Measurements from ENCODE around the gene HBP1. TPM values are rescaled to one million over a fixed set of nuclear protein-coding genes. Genes with fewer than 3 reads are reported as not detected.
A peak's percentile ranks its signal among the peaks of the same experiment; 100 is the strongest.

The HBP1 gene
- total and polyA plus RNA-seq, 3 experiments from 2014 or later, result 17.2 to 52.3 (median 17.6) TPM

DNA sequence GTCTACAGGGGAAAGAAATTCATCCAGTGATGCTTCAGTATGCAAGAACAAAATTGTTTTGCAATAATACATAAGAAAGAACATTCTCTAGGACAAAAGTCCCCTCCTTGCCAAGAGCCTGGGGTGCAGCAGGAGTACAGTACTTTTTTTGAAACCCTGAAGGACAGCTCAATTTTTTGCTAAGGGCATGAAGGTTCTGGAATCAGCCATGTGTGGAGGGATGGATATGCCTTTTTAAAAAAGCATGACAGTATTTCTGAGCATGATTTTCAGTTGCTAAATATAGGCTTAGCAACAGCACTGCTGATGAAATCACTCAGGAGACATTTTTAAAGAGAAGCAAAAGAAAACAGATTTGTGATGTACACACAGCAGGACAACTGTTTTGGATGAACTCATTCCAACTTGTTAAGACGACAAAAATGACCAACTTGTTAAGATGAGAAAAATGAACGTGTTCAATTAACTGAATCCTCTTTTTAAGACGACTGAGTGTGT, 39.3 kb downstream of the HBP1 start:
- Mint-ChIP-seq H3K9me3 (no peaks in the 10 kb centered on the region), H3K36me3 (peaks cover 22 to 87% (median 22%) of the 10 kb centered on the region in 3 donors), H3K4me1 (no peaks in the 10 kb centered on the region), H3K27me3 (no peaks in the 10 kb centered on the region), H3K4me3 (no peak overlapping the region), H3K27ac (peak overlapping the region in 3 of 8 donors; percentile 13 to 56 (median 26))
- Histone ChIP-seq H3K27me3 (ENCODE audit: insufficient read depth, low read length, poor library complexity, severe bottlenecking) (no peaks in the 10 kb centered on the region), H3K9me3 (ENCODE audit: low read length) (no peaks in the 10 kb centered on the region), H3K36me3 (ENCODE audit: insufficient read depth, low read length) (peaks cover 12% of the 10 kb centered on the region), H3K4me3 (ENCODE audit: low read length) (no peak overlapping the region), H3K27ac (ENCODE audit: low read depth, low read length) (no peak overlapping the region), H3K4me1 (ENCODE audit: insufficient read depth, low read length) (no peaks in the 10 kb centered on the region)
- ChIA-PET CTCF (no interaction called here), POLR2A (interaction anchor here (0.8 kb wide), 1 partner anchor 39 kb away, joined by 4 read pairs; the partner anchor contains the start of gene HBP1)
- DNase-seq, result no peak

- POLR2A ChIA-PET, result interaction anchor here (0.8 kb wide), 1 partner anchor 40 kb away, joined by 4 read pairs; the partner anchor contains the start of gene HBP1
- Mint-ChIP-seq H3K4me1 (no peaks in the 10 kb centered on the region), H3K4me3 (no peak overlapping the region), H3K36me3 (peaks cover 22 to 88% (median 24%) of the 10 kb centered on the region in 3 donors), H3K27ac (peak overlapping the region in 1 of 8 donors; percentile 10), H3K27me3 (no peaks in the 10 kb centered on the region), H3K9me3 (peaks cover 0 to 3% (median under 1%) of the 10 kb centered on the region in 5 donors)
- no peaks in the 10 kb centered on the region for H3K27me3 ChIP-seq (ENCODE audit: insufficient read depth, low read length, poor library complexity, severe bottlenecking)
- peaks cover 11% of the 10 kb centered on the region for H3K36me3 ChIP-seq (ENCODE audit: insufficient read depth, low read length)
- H3K4me1 ChIP-seq (ENCODE audit: insufficient read depth, low read length), result no peaks in the 10 kb centered on the region
- H3K27ac ChIP-seq (ENCODE audit: low read depth, low read length), result no peak overlapping the region
- H3K4me3 ChIP-seq (ENCODE audit: low read length), result no peak overlapping the region
- no peak for DNase-seq
- CTCF ChIA-PET, result no interaction called here
- no peaks in the 10 kb centered on the region for H3K9me3 ChIP-seq (ENCODE audit: low read length)
Measured at GRCh38 chr7:107208563-107208962, 39.8 kb downstream of the HBP1 start.

DNA sequence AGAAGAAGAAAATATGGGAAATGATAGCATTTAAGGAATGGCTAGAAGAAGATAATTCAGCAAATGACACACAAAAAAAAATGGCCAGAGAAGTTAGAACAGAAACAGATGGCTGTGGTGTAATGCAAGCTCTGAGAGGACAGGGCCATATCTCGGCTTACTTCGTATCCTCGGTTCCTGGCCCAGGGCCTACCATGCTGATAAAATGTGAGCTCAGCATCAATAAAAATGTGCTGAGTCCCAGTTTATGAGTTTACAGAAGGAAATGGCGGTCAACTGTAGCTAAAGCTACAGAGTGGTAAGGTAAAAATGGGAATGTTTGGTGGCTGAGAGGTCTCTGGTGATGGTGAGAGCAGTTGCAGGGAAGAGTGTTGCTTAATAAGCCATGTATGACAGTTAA, 40.8 kb downstream of the HBP1 start:
- Mint-ChIP-seq H3K36me3 (peaks cover 19 to 82% (median 26%) of the 10 kb centered on the region in 3 donors), H3K4me3 (no peak overlapping the region), H3K9me3 (peaks cover 0 to 10% (median 6%) of the 10 kb centered on the region in 5 donors), H3K27me3 (no peaks in the 10 kb centered on the region), H3K27ac (peak overlapping the region in 6 of 8 donors; percentile 5 to 82 (median 57)), H3K4me1 (peaks cover 0 to 1% (median 0%) of the 10 kb centered on the region in 3 donors)
- DNase-seq, result no peak
- no peak overlapping the region for H3K4me3 ChIP-seq (ENCODE audit: low read length)
- POLR2A ChIA-PET, result no interaction called here
- H3K9me3 ChIP-seq (ENCODE audit: low read length), result peaks cover 4% of the 10 kb centered on the region
- peaks cover 11% of the 10 kb centered on the region for H3K36me3 ChIP-seq (ENCODE audit: insufficient read depth, low read length)
- no peaks in the 10 kb centered on the region for H3K4me1 ChIP-seq (ENCODE audit: insufficient read depth, low read length)
- CTCF ChIA-PET, result no interaction called here
- H3K27me3 ChIP-seq (ENCODE audit: insufficient read depth, low read length, poor library complexity, severe bottlenecking), result no peaks in the 10 kb centered on the region
- no peak overlapping the region for H3K27ac ChIP-seq (ENCODE audit: low read depth, low read length)

- POLR2A ChIA-PET, result no interaction called here
Measured at GRCh38 chr7:107210400-107210799, 41.6 kb downstream of the HBP1 start.

GRCh38 chr7:107212725-107213124, 43.9 kb downstream of the HBP1 start:
- ChIA-PET POLR2A (no interaction called here), CTCF (interaction anchor here (1.0 kb wide), 1 partner anchor 9 kb away, joined by 3 read pairs; no protein-coding TSS in a partner anchor)
- Mint-ChIP-seq H3K36me3 (peaks cover 22 to 72% (median 47%) of the 10 kb centered on the region in 3 donors), H3K4me1 (peaks cover 4 to 5% (median 5%) of the 10 kb centered on the region in 3 donors), H3K27ac (peak overlapping the region in 2 of 8 donors; percentile 45 to 51), H3K9me3 (peaks cover 12 to 25% (median 18%) of the 10 kb centered on the region in 5 donors), H3K27me3 (no peaks in the 10 kb centered on the region), H3K4me3 (peak overlapping the region in 1 of 7 donors; percentile 52)
- peaks cover 2% of the 10 kb centered on the region for H3K36me3 ChIP-seq (ENCODE audit: insufficient read depth, low read length)
- no peak for DNase-seq
- peaks cover 4% of the 10 kb centered on the region for H3K9me3 ChIP-seq (ENCODE audit: low read length)
- H3K4me3 ChIP-seq (ENCODE audit: low read length), result no peak overlapping the region
- H3K4me1 ChIP-seq (ENCODE audit: insufficient read depth, low read length), result no peaks in the 10 kb centered on the region
- H3K27me3 ChIP-seq (ENCODE audit: insufficient read depth, low read length, poor library complexity, severe bottlenecking), result no peaks in the 10 kb centered on the region
- H3K27ac ChIP-seq (ENCODE audit: low read depth, low read length), result no peak overlapping the region

More at GRCh38 chr7:107210400-107210799, 41.6 kb downstream of the HBP1 start:
- Histone ChIP-seq H3K27me3 (ENCODE audit: insufficient read depth, low read length, poor library complexity, severe bottlenecking) (no peaks in the 10 kb centered on the region), H3K4me3 (ENCODE audit: low read length) (no peak overlapping the region), H3K4me1 (ENCODE audit: insufficient read depth, low read length) (no peaks in the 10 kb centered on the region), H3K36me3 (ENCODE audit: insufficient read depth, low read length) (peaks cover 11% of the 10 kb centered on the region), H3K9me3 (ENCODE audit: low read length) (peaks cover 4% of the 10 kb centered on the region), H3K27ac (ENCODE audit: low read depth, low read length) (no peak overlapping the region)
- Mint-ChIP-seq H3K4me3 (no peak overlapping the region), H3K4me1 (peaks cover 0 to 3% (median 0%) of the 10 kb centered on the region in 3 donors), H3K27ac (peak overlapping the region in 1 of 8 donors; percentile 80), H3K9me3 (peaks cover 4 to 16% (median 12%) of the 10 kb centered on the region in 5 donors), H3K27me3 (no peaks in the 10 kb centered on the region), H3K36me3 (peaks cover 16 to 77% (median 33%) of the 10 kb centered on the region in 3 donors)
- DNase-seq, result no peak
- CTCF ChIA-PET, result no interaction called here

DNA sequence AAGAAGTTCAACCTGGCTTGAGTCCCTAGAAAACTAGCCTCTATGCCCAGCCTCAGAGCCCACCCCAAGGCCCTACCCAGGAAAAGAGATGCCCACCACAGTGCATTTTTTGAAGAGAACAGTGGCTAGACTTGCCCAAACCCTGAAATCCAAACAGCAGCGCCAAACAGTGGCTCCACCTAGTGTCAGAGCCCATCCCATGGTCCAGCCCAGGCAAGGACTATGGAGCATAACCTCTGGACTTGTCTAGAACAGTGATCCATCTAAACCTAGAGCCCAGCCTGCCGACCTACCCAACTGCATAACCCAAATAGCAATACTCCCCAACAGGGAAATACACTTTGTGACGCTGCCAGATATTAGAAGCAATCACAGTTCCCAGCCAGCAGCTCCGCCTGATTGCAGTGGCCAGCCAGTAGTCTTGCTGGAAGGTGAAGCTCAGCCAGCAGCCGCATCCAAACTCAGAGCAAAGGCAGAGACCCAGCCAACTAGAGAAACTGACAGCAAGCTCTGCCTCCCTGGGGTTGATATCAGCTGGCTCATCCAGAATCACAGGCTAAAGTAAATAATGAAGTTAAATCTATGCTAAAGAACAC, 44.5 kb downstream of the HBP1 start:
- no peak overlapping the region for H3K4me3 Mint-ChIP-seq
- Histone ChIP-seq H3K9me3 (ENCODE audit: low read length) (peaks cover 4% of the 10 kb centered on the region), H3K27ac (ENCODE audit: low read depth, low read length) (no peak overlapping the region), H3K4me1 (ENCODE audit: insufficient read depth, low read length) (no peaks in the 10 kb centered on the region), H3K27me3 (ENCODE audit: insufficient read depth, low read length, poor library complexity, severe bottlenecking) (no peaks in the 10 kb centered on the region), H3K4me3 (ENCODE audit: low read length) (no peak overlapping the region), H3K36me3 (ENCODE audit: insufficient read depth, low read length) (no peaks in the 10 kb centered on the region)
- no peak for DNase-seq
- peaks cover 12 to 25% (median 18%) of the 10 kb centered on the region in 5 donors for H3K9me3 Mint-ChIP-seq
- peaks cover 22 to 70% (median 47%) of the 10 kb centered on the region in 3 donors for H3K36me3 Mint-ChIP-seq
- POLR2A ChIA-PET, result no interaction called here
- no peaks in the 10 kb centered on the region for H3K27me3 Mint-ChIP-seq
- H3K4me1 Mint-ChIP-seq, result peaks cover 4 to 5% (median 5%) of the 10 kb centered on the region in 3 donors
- CTCF ChIA-PET, result no interaction called here
- H3K27ac Mint-ChIP-seq, result peak overlapping the region in 2 of 8 donors; percentile 29 to 58

DNA sequence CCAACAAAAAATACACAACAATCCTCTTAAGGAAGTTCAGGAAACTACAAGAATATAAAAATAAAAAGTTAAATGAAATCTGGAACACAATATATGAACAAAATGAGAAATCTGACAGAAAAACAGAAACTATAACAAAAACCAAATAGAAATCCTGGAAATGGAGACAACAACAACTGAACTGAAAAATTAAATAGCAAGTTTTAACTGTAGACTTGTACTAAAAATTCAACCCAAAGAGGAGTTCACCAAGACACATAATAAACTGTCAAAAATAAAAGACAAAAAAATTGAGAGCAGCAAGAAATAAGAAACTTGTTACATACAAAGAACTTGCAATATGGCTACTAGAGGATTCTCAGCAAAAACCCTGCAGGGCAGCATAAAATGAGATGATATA, 45.1 kb downstream of the HBP1 start:
- peaks cover 12 to 25% (median 18%) of the 10 kb centered on the region in 5 donors for H3K9me3 Mint-ChIP-seq
- no peaks in the 10 kb centered on the region for H3K27me3 ChIP-seq (ENCODE audit: insufficient read depth, low read length, poor library complexity, severe bottlenecking)

GRCh38 chr7:107219563-107220244, 50.9 kb downstream of the HBP1 start:
- H3K9me3 ChIP-seq (ENCODE audit: low read length), result no peaks in the 10 kb centered on the region
- POLR2A ChIA-PET, result no interaction called here
- CTCF ChIA-PET, result no interaction called here
- no peak overlapping the region for H3K27ac ChIP-seq (ENCODE audit: low read depth, low read length)
- no peaks in the 10 kb centered on the region for H3K36me3 ChIP-seq (ENCODE audit: insufficient read depth, low read length)
- H3K4me1 Mint-ChIP-seq, result peaks cover 3 to 5% (median 5%) of the 10 kb centered on the region in 3 donors
- H3K9me3 Mint-ChIP-seq, result peaks cover 8 to 23% (median 10%) of the 10 kb centered on the region in 5 donors
- H3K4me3 ChIP-seq (ENCODE audit: low read length), result no peak overlapping the region
- no peaks in the 10 kb centered on the region for H3K4me1 ChIP-seq (ENCODE audit: insufficient read depth, low read length)
- no peak overlapping the region for H3K27ac Mint-ChIP-seq
- H3K36me3 Mint-ChIP-seq, result peaks cover 20 to 66% (median 34%) of the 10 kb centered on the region in 3 donors
- H3K27me3 ChIP-seq (ENCODE audit: insufficient read depth, low read length, poor library complexity, severe bottlenecking), result no peaks in the 10 kb centered on the region
- no peak overlapping the region for H3K4me3 Mint-ChIP-seq
- no peaks in the 10 kb centered on the region for H3K27me3 Mint-ChIP-seq
- no peak for DNase-seq

More for the DNA sequence above, 45.1 kb downstream of the HBP1 start:
- H3K4me3 Mint-ChIP-seq, result no peak overlapping the region
- no peak overlapping the region for H3K27ac Mint-ChIP-seq
- H3K27ac ChIP-seq (ENCODE audit: low read depth, low read length), result no peak overlapping the region
- ChIA-PET POLR2A (interaction anchor here (0.7 kb wide), 1 partner anchor 412 kb away, joined by 5 read pairs; no protein-coding TSS in a partner anchor), CTCF (interaction anchor here (1.1 kb wide), 1 partner anchor 11 kb away, joined by 3 read pairs; no protein-coding TSS in a partner anchor)
- no peaks in the 10 kb centered on the region for H3K27me3 Mint-ChIP-seq
- no peak for DNase-seq
- no peaks in the 10 kb centered on the region for H3K36me3 ChIP-seq (ENCODE audit: insufficient read depth, low read length)
- H3K9me3 ChIP-seq (ENCODE audit: low read length), result peaks cover 4% of the 10 kb centered on the region
- peaks cover 21 to 69% (median 47%) of the 10 kb centered on the region in 3 donors for H3K36me3 Mint-ChIP-seq
- no peak overlapping the region for H3K4me3 ChIP-seq (ENCODE audit: low read length)
- H3K4me1 ChIP-seq (ENCODE audit: insufficient read depth, low read length), result no peaks in the 10 kb centered on the region
- peaks cover 4 to 5% (median 5%) of the 10 kb centered on the region in 3 donors for H3K4me1 Mint-ChIP-seq
